Hepatocyte (in vitro differentiated cells): ENCODE data around the gene ANKRD55. TPM values are rescaled to one million over a fixed set of nuclear protein-coding genes. Genes with fewer than 3 reads are reported as not detected.
A peak's percentile ranks its signal among the peaks of the same experiment; 100 is the strongest.
"Not testable (repeated sequence)": the region's sequence is repeated elsewhere in the genome, so short reads cannot be mapped to it uniquely, and the experiment has no call there.

ENCODE experiments used
- DNase-seq: peaks from one replicate; pipeline ENCODE4 v3.0.0-alpha.2; 2016; ENCODE audit warnings: low spot score
- H2AFZ ChIP-seq: fragments of 200-600 bp; sonication (generic); 2 replicates; pipeline ENCODE4 v1.6.0; 2016; ENCODE audit warnings: antibody characterized with exemption, mild to moderate bottlenecking
- H3K27ac ChIP-seq: fragments of 200-600 bp; sonication (generic); 2 replicates; pipeline ENCODE4 v1.5.1; 2016; ENCODE audit warnings: mild to moderate bottlenecking
- H3K27me3 ChIP-seq: fragments of 200-600 bp; sonication (generic); 2 replicates; pipeline ENCODE4 v1.6.1; 2016
- H3K36me3 ChIP-seq: fragments of 200-600 bp; sonication (generic); replicated peaks from 2 replicates; pipeline ENCODE4 v1.5.1; 2016; ENCODE audit warnings: low read depth; ENCODE audit not compliant: insufficient read depth
- H3K4me1 ChIP-seq: fragments of 200-600 bp; sonication (generic); 2 replicates; pipeline ENCODE4 v1.5.1; 2016; ENCODE audit warnings: mild to moderate bottlenecking, moderate library complexity; ENCODE audit not compliant: insufficient read depth
- H3K4me2 ChIP-seq: fragments of 200-600 bp; sonication (generic); 2 replicates; pipeline ENCODE4 v1.6.0; 2016
- H3K4me3 ChIP-seq: fragments of 200-600 bp; sonication (generic); 2 replicates; pipeline ENCODE4 v1.5.1; 2016; ENCODE audit warnings: mild to moderate bottlenecking
- H3K79me2 ChIP-seq: fragments of 200-600 bp; sonication (generic); 2 replicates; pipeline ENCODE4 v1.6.0; 2017; ENCODE audit warnings: mild to moderate bottlenecking
- H3K9me2 ChIP-seq: fragments of 200-600 bp; sonication (generic); replicated peaks from 2 replicates; pipeline ENCODE4 v1.6.0; 2017; ENCODE audit warnings: mild to moderate bottlenecking; ENCODE audit not compliant: insufficient read depth
- H3K9me3 ChIP-seq: fragments of 200-600 bp; sonication (generic); 2 replicates; pipeline ENCODE4 v1.5.1; 2016; ENCODE audit warnings: low read depth, mild to moderate bottlenecking
- H4K20me1 ChIP-seq: fragments of 200-600 bp; sonication (generic); 2 replicates; pipeline ENCODE4 v1.6.0; 2016; ENCODE audit warnings: mild to moderate bottlenecking; ENCODE audit not compliant: insufficient read depth, poor library complexity, severe bottlenecking
- CTCF ChIP-seq: fragments of 200-600 bp; sonication (generic); IDR thresholded peaks from 2 replicates; pipeline ENCODE4 v1.5.1; 2016; ENCODE audit warnings: antibody characterized with exemption, mild to moderate bottlenecking; ENCODE audit not compliant: poor library complexity
- EZH2 ChIP-seq: fragments of 200-600 bp; sonication (generic); IDR thresholded peaks from 2 replicates; pipeline ENCODE4 v1.6.1; 2016; ENCODE audit warnings: antibody characterized with exemption, mild to moderate bottlenecking, borderline replicate concordance
- EZH2phosphoT487 ChIP-seq: fragments of 200-600 bp; sonication (generic); IDR thresholded peaks from one replicate; pipeline ENCODE4 v1.6.1; 2018; ENCODE audit warnings: antibody characterized with exemption, mild to moderate bottlenecking, low read depth, moderate library complexity; ENCODE audit not compliant: unreplicated experiment, severe bottlenecking
- WGBS: methylation state at CpG from one replicate; pipeline ENCODE4 v1.1.6; 2016; ENCODE audit warnings: low lambda C conversion rate; ENCODE audit errors: missing lambda C conversion rate; 5-methylcytosine and 5-hydroxymethylcytosine counted together
- polyA plus RNA-seq: library from polyadenylated mRNA; unstranded; fragments of >200 nt; fragmentation: Nextera tagmentation; extraction: Ambion mirVana; gene quantifications from 2 replicates; pipeline ENCODE4 v1.2.1, GENCODE V29; 2016
- total RNA-seq: library from RNA; depleted of rRNA; stranded (reverse); fragments of >200 nt; gene quantifications from 2 replicates; pipeline ENCODE4 v1.2.3, GENCODE V29; 2014

ANKRD55 gene
- total and polyA plus RNA-seq, 2 experiments from 2014 or later = 0.20 to 0.31 TPM

DNA sequence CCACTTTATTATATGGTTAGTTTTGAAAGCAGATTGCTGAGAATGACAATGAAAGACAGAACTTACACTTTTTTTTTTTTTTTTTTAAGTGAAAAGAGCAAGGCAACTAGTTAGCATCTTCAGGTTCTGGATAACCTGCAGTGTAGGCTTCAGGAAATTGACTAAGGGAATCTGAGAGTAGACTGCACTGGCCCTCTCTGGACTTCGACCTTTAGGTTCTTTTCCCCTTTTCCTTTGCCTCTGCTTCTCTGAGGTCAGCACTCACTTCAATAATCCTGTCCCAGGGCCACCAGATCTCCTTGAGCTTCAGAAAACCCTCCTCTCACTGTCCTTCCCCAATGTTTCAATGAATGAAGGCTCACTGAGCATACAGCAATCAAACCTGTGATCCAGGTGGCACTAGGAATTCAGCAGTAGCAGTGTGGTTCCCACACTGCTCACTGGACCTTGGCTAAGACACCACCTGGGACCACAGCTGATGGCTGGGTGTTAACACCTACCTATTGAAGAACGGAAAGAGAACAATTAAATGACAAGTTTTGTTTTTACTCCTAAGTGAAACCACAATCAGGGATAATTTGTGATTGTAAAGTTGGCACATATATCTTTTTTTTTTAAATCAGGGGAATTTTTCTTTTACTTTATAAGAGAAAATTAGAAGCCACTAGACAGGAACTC, 152.6 kb downstream of the ANKRD55 start:
- no peak for TF ChIP-seq CTCF
- TF ChIP-seq EZH2 = no peak
- TF ChIP-seq EZH2phosphoT487 = no peak
- Histone ChIP-seq H4K20me1 (no peaks in the 10 kb centered on the region), H3K4me1 (no peaks in the 10 kb centered on the region), H3K27ac (peak overlapping the region; percentile 28), H3K9me2 (no peaks in the 10 kb centered on the region), H3K4me2 (no peak overlapping the region), H3K79me2 (no peaks in the 10 kb centered on the region), H3K4me3 (no peak overlapping the region), H3K9me3 (no peaks in the 10 kb centered on the region), H2AFZ (no peak overlapping the region), H3K27me3 (no peaks in the 10 kb centered on the region), H3K36me3 (no peaks in the 10 kb centered on the region)
- no peak for DNase-seq
- WGBS = 91% methylated on average over 2 of the region's 2 CpGs

GRCh38 chr5:56079157-56079500, 154.0 kb downstream of the ANKRD55 start:
- H3K9me3 ChIP-seq, H3K36me3 ChIP-seq, H3K9me2 ChIP-seq, H3K27ac ChIP-seq, H3K4me3 ChIP-seq, H4K20me1 ChIP-seq, H3K79me2 ChIP-seq, H2AFZ ChIP-seq, H3K4me1 ChIP-seq, H3K4me2 ChIP-seq, DNase-seq, H3K27me3 ChIP-seq: not testable (repeated sequence)
- 93% methylated on average over 5 of the region's 5 CpGs for WGBS

DNA sequence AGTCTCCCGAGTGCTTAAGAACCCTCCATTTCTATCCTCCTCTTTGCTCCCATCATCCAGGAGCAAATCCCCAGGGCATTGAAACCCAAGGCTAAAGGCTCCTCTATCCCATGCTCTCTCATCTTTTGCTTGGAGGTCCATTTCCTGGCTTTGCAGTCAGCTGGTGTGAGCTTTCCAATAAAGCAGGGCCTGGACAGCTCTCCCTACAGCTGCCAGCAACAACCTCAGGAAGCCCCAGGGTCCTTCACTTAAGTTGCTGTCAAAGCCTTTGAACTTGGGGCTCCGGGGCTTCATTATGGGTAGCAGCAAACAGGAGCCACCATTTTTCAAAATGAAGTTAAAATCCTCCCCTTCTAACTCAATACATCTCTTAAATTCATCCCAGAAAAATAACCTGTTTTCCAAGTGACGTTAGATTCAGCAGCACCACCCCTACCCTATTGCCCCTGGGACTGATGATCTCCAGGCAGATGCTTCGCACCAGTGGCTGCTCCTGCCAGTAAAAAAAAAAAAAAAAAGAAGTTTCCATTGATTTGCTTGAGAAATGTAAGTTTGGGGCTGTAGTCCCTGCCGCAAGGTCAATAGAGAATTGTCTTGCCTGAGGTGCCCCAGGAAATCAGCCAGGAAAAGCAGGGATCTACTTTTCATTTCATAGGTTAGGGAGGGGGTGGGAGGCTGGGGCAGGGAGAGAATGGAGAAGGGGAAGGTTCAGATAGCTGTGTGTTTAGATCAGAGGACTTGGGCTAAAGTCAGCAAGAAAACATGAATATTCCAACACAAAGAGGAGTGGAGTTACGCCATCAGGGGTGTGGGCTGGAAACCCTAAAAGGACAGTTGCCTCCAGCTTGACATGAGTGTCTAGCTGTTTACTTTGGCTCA, 154.6 kb downstream of the ANKRD55 start:
- no peaks in the 10 kb centered on the region for H3K9me3 ChIP-seq
- no peak overlapping the region for H2AFZ ChIP-seq
- no peaks in the 10 kb centered on the region for H3K9me2 ChIP-seq
- no peaks in the 10 kb centered on the region for H3K27me3 ChIP-seq
- H3K79me2 ChIP-seq = no peaks in the 10 kb centered on the region
- WGBS = 88% methylated on average over 6 of the region's 6 CpGs
- no peak overlapping the region for H3K4me3 ChIP-seq
- no peak overlapping the region for H3K27ac ChIP-seq
- H3K36me3 ChIP-seq = no peaks in the 10 kb centered on the region
- no peak for DNase-seq
- H3K4me2 ChIP-seq = no peak overlapping the region
- no peaks in the 10 kb centered on the region for H4K20me1 ChIP-seq
- TF ChIP-seq EZH2phosphoT487 (no peak), CTCF (no peak), EZH2 (no peak)
- no peaks in the 10 kb centered on the region for H3K4me1 ChIP-seq

GRCh38 chr5:56077796-56078233, 155.3 kb downstream of the ANKRD55 start:
- Histone ChIP-seq H2AFZ (no peak overlapping the region), H3K4me2 (no peak overlapping the region), H3K9me3 (no peaks in the 10 kb centered on the region), H3K9me2 (no peaks in the 10 kb centered on the region), H3K36me3 (no peaks in the 10 kb centered on the region), H4K20me1 (no peaks in the 10 kb centered on the region), H3K27ac (no peak overlapping the region), H3K79me2 (no peaks in the 10 kb centered on the region), H3K4me3 (no peak overlapping the region), H3K4me1 (no peaks in the 10 kb centered on the region), H3K27me3 (no peaks in the 10 kb centered on the region)
- TF ChIP-seq CTCF (no peak), EZH2phosphoT487 (no peak), EZH2 (no peak)
- 100% methylated on average over 7 of the region's 7 CpGs for WGBS
- no peak for DNase-seq
